Neuronal stem cell (in vitro differentiated cells): ENCODE results near the gene CAND2.

Source experiments
- DNase-seq: peaks from one replicate; pipeline ENCODE4 v3.0.0-alpha.2; 2013; ENCODE audit warnings: low spot score
- H2AFZ ChIP-seq: one replicate; pipeline ENCODE4 v1.6.1; 2013; ENCODE audit warnings: mild to moderate bottlenecking, low read length, inconsistent platforms
- H2AK5ac ChIP-seq: 2 replicates; pipeline ENCODE4 v1.6.1; 2013; ENCODE audit warnings: low read depth, mild to moderate bottlenecking, inconsistent platforms, low read length, moderate library complexity, mixed read lengths
- H2BK120ac ChIP-seq: 2 replicates; pipeline ENCODE4 v1.6.1; 2013; ENCODE audit warnings: low read depth, mild to moderate bottlenecking, inconsistent platforms, low read length, moderate library complexity, mixed read lengths
- H2BK12ac ChIP-seq: one replicate; pipeline ENCODE4 v1.6.1; 2013; ENCODE audit warnings: low read length, inconsistent platforms
- H2BK15ac ChIP-seq: 2 replicates; pipeline ENCODE4 v1.6.1; 2013; ENCODE audit warnings: mild to moderate bottlenecking, low read length, inconsistent platforms, mixed read lengths
- H2BK5ac ChIP-seq: one replicate; pipeline ENCODE4 v1.6.1; 2013; ENCODE audit warnings: inconsistent platforms, mild to moderate bottlenecking, low read length, moderate library complexity
- H3K14ac ChIP-seq: one replicate; pipeline ENCODE4 v1.6.1; 2013; ENCODE audit warnings: low read length, inconsistent platforms
- H3K18ac ChIP-seq: 2 replicates; pipeline ENCODE4 v1.6.1; 2013; ENCODE audit warnings: low read length, inconsistent platforms
- H3K23ac ChIP-seq: 2 replicates; pipeline ENCODE4 v1.6.1; 2013; ENCODE audit warnings: low read depth, mild to moderate bottlenecking, mixed read lengths, low read length, inconsistent platforms; ENCODE audit not compliant: poor library complexity
- H3K27ac ChIP-seq: replicated peaks from 3 replicates; pipeline ENCODE4 v1.5.1; 2013; ENCODE audit warnings: low read length, inconsistent platforms
- H3K27me3 ChIP-seq, 3 experiments: 2 replicates each; pipeline ENCODE4 v1.6.1; 2013; ENCODE audit warnings: low read length in 3 of 3, mild to moderate bottlenecking in 2 of 3, inconsistent platforms in 1 of 3, low read depth in 1 of 3, mixed read lengths in 1 of 3, moderate library complexity in 1 of 3; ENCODE audit not compliant: control insufficient read depth in 3 of 3, insufficient read depth in 3 of 3
- H3K36me3 ChIP-seq, 2 donors: replicated peaks in 1 of 2; 2 replicates each; pipeline ENCODE4 v1.6.1; 2013; ENCODE audit warnings: low read length in 2 of 2; ENCODE audit not compliant: control insufficient read depth in 2 of 2, insufficient read depth in 2 of 2
- H3K4ac ChIP-seq: 2 replicates; pipeline ENCODE4 v1.6.1; 2013; ENCODE audit warnings: inconsistent platforms, mild to moderate bottlenecking, low read length, moderate library complexity
- H3K4me1 ChIP-seq, 2 donors: 1 replicate in 1 of 2; 2 replicates in 1 of 2; pipeline ENCODE4 v1.6.1; 2013; ENCODE audit warnings: low read length in 2 of 2, low read depth in 1 of 2; ENCODE audit not compliant: control insufficient read depth in 2 of 2, insufficient read depth in 1 of 2
- H3K4me2 ChIP-seq: one replicate; pipeline ENCODE4 v1.6.1; 2013; ENCODE audit warnings: mild to moderate bottlenecking, low read length, inconsistent platforms; ENCODE audit not compliant: insufficient read depth, poor library complexity, severe bottlenecking
- H3K4me3 ChIP-seq, 2 donors: 2 replicates each; pipeline ENCODE4 v1.5.1; 2013; ENCODE audit warnings: low read length in 2 of 2, mild to moderate bottlenecking in 2 of 2, inconsistent platforms in 1 of 2, moderate library complexity in 1 of 2
- H3K79me1 ChIP-seq: one replicate; pipeline ENCODE4 v1.6.1; 2013; ENCODE audit warnings: low read depth, mild to moderate bottlenecking, inconsistent platforms, low read length, moderate library complexity
- H3K9ac ChIP-seq: one replicate; pipeline ENCODE4 v1.6.1; 2013; ENCODE audit warnings: mild to moderate bottlenecking, low read depth, low read length, inconsistent platforms; ENCODE audit not compliant: poor library complexity
- H3K9me3 ChIP-seq, 2 donors: replicated peaks in 1 of 2; 2 replicates each; pipeline versions ENCODE3 to v1.6.1; 2013; ENCODE audit warnings: low read length in 2 of 2, mild to moderate bottlenecking in 2 of 2, inconsistent platforms in 1 of 2, low read depth in 1 of 2, mixed read lengths in 1 of 2, moderate library complexity in 1 of 2; ENCODE audit not compliant: control insufficient read depth in 2 of 2, insufficient read depth in 1 of 2
- H4K8ac ChIP-seq: one replicate; pipeline ENCODE4 v1.6.1; 2013; ENCODE audit warnings: low read depth, mild to moderate bottlenecking, inconsistent platforms, low read length, moderate library complexity
- H4K91ac ChIP-seq: one replicate; pipeline ENCODE4 v1.6.1; 2013; ENCODE audit warnings: low read length, low read depth, mild to moderate bottlenecking, inconsistent platforms; ENCODE audit not compliant: poor library complexity
- WGBS, 2 donors: extraction: QIAGEN DNeasy Blood & Tissue Kit; methylation state at CpG; one replicate each; pipeline ENCODE4 v1.1.7; 2013; ENCODE audit warnings: missing lambda C conversion rate in 2 of 2, mixed read lengths in 1 of 2; ENCODE audit not compliant: insufficient read length in 2 of 2, insufficient replicate concordance in 1 of 2; ENCODE audit errors: extremely low coverage in 2 of 2; 5-methylcytosine and 5-hydroxymethylcytosine counted together

The CAND2 gene

GRCh38 chr3:12812812-12813211 is 16.3 kb downstream of the CAND2 start:
- H3K36me3 ChIP-seq: peaks cover 7 to 19% of the 10 kb centered on the region in 2 donors
- WGBS, 2 donors: no CpG with 5 or more reads among the region's 3 CpGs
- H2AFZ ChIP-seq: no peak overlapping the region
- H4K8ac ChIP-seq: no peak overlapping the region
- no peak overlapping the region for H3K14ac ChIP-seq
- no peak overlapping the region for H3K18ac ChIP-seq
- no peak overlapping the region for H2BK15ac ChIP-seq
- H3K9me3 ChIP-seq: no peaks in the 10 kb centered on the region
- H3K27me3 ChIP-seq: no peaks in the 10 kb centered on the region
- DNase-seq: no peak
- no peak overlapping the region for H2AK5ac ChIP-seq
- no peak overlapping the region for H3K23ac ChIP-seq
- no peak overlapping the region for H4K91ac ChIP-seq
- no peak overlapping the region for H3K4me3 ChIP-seq
- no peak overlapping the region for H3K9ac ChIP-seq
- H2BK120ac ChIP-seq: no peak overlapping the region
- no peak overlapping the region for H2BK5ac ChIP-seq
- no peak overlapping the region for H3K4ac ChIP-seq
- H2BK12ac ChIP-seq: no peak overlapping the region
- peaks cover 4 to 6% of the 10 kb centered on the region in 2 donors for H3K4me1 ChIP-seq
- H3K4me2 ChIP-seq: no peak overlapping the region
- H3K79me1 ChIP-seq: no peaks in the 10 kb centered on the region
- H3K27ac ChIP-seq: no peak overlapping the region

- WGBS, 2 donors: no CpG with 5 or more reads among the region's 6 CpGs
- Histone ChIP-seq H3K4ac (no peak overlapping the region), H2AFZ (no peak overlapping the region), H3K79me1 (no peaks in the 10 kb centered on the region), H4K91ac (no peak overlapping the region), H3K9me3 (no peaks in the 10 kb centered on the region), H3K23ac (no peak overlapping the region), H2BK15ac (no peak overlapping the region), H3K27ac (no peak overlapping the region), H3K36me3 (peaks cover 7 to 20% of the 10 kb centered on the region in 2 donors), H2BK12ac (no peak overlapping the region), H4K8ac (no peak overlapping the region), H3K9ac (peak overlapping the region; percentile 34), H3K4me2 (peak overlapping the region; percentile 14), H2BK5ac (no peak overlapping the region), H3K18ac (no peak overlapping the region), H3K14ac (peak overlapping the region; percentile 58), H3K4me1 (peaks cover 4 to 6% of the 10 kb centered on the region in 2 donors), H2BK120ac (no peak overlapping the region), H3K27me3 (no peaks in the 10 kb centered on the region), H2AK5ac (no peak overlapping the region), H3K4me3 (no peak overlapping the region)
- no peak for DNase-seq
Measured at GRCh38 chr3:12813967-12814366, 17.5 kb downstream of the CAND2 start.

DNA sequence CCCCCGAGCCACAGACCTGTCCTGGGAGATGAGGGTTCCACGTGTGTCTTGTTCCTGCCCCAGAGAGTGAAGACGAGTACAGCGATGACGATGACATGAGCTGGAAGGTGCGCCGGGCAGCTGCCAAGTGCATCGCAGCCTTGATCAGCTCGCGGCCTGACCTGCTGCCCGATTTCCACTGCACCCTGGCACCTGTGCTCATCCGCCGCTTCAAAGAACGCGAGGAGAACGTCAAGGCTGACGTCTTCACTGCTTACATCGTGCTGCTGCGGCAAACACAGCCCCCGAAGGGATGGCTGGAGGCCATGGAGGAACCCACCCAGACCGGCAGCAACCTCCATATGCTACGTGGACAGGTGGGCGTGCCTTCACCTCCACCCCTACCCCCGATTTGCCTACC is 18.6 kb downstream of the CAND2 start:
- H3K27me3 ChIP-seq: no peaks in the 10 kb centered on the region
- no peak overlapping the region for H3K9ac ChIP-seq
- no peak overlapping the region for H3K27ac ChIP-seq
- peak overlapping the region; percentile 35 for H3K18ac ChIP-seq
- no peak overlapping the region for H3K23ac ChIP-seq
- H3K4me3 ChIP-seq: peak overlapping the region in 1 of 2 donors; percentile 56
- H3K79me1 ChIP-seq: no peaks in the 10 kb centered on the region
- no CpG with 5 or more reads among the region's 24 CpGs for WGBS, 2 donors
- peaks cover 4 to 6% of the 10 kb centered on the region in 2 donors for H3K4me1 ChIP-seq
- H3K4me2 ChIP-seq: no peak overlapping the region
- H2BK12ac ChIP-seq: no peak overlapping the region
- no peaks in the 10 kb centered on the region for H3K9me3 ChIP-seq
- no peak overlapping the region for H3K4ac ChIP-seq
- no peak overlapping the region for H2AK5ac ChIP-seq
- H2BK15ac ChIP-seq: no peak overlapping the region
- H4K91ac ChIP-seq: no peak overlapping the region
- no peak overlapping the region for H2BK5ac ChIP-seq
- H3K14ac ChIP-seq: peak overlapping the region; percentile 31
- H2AFZ ChIP-seq: no peak overlapping the region
- H4K8ac ChIP-seq: no peak overlapping the region
- DNase-seq: no peak
- H3K36me3 ChIP-seq: peaks cover 7 to 20% of the 10 kb centered on the region in 2 donors
- H2BK120ac ChIP-seq: no peak overlapping the region

DNA sequence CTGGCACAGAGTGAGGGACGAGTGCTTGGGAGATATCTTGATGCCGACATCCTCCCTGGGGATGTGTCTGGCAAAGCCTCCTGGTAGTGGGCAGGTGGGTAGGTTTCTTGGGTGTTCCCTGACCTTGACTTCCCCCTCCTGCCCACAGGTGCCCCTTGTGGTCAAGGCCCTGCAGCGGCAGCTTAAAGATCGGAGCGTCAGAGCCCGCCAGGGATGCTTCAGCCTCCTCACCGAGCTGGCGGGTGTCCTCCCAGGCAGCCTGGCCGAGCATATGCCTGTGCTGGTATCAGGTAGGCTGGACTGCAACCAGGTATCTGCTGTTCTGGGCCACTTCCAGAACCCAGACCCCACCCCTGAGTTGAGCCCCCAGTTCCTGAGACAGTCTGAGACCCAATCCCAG is 19.2 kb downstream of the CAND2 start:
- Histone ChIP-seq H3K4me3 (no peak overlapping the region), H4K91ac (no peak overlapping the region), H3K36me3 (peaks cover 7 to 20% of the 10 kb centered on the region in 2 donors), H3K9me3 (no peaks in the 10 kb centered on the region), H4K8ac (no peak overlapping the region), H2BK15ac (no peak overlapping the region), H3K14ac (no peak overlapping the region), H2AFZ (no peak overlapping the region), H2BK5ac (no peak overlapping the region), H3K27me3 (no peaks in the 10 kb centered on the region), H3K18ac (no peak overlapping the region), H3K4me2 (no peak overlapping the region), H2AK5ac (no peak overlapping the region), H2BK12ac (no peak overlapping the region), H3K9ac (no peak overlapping the region), H3K4ac (no peak overlapping the region), H2BK120ac (no peak overlapping the region), H3K4me1 (peaks cover 0 to 5% of the 10 kb centered on the region in 2 donors), H3K79me1 (no peaks in the 10 kb centered on the region), H3K27ac (no peak overlapping the region), H3K23ac (no peak overlapping the region)
- DNase-seq: no peak
- WGBS, 2 donors: no CpG with 5 or more reads among the region's 9 CpGs
